Stomach (tissue), 4 donors: ENCODE results near the gene TMEM164.

ENCODE experiments used
- CTCF ChIP-seq, 7 experiments: fragments of 450-650 bp in 4 of 7; fragments of 200-600 bp in 3 of 7; sonication (generic) in 3 of 7; IDR thresholded peaks; one replicate each; pipeline ENCODE4 v1.5.1; 2016 to 2019; ENCODE audit warnings: antibody characterized with exemption in 7 of 7, control low read depth in 2 of 7, mild to moderate bottlenecking in 1 of 7
- POLR2A ChIP-seq, 4 donors: fragments of 450-650 bp; IDR thresholded peaks; one replicate each; pipeline ENCODE4 v1.6.1; 2016; ENCODE audit warnings: antibody characterized with exemption in 4 of 4, control low read depth in 2 of 4, mild to moderate bottlenecking in 1 of 4, moderate library complexity in 1 of 4

GRCh38 chrX:110210417-110211139 lies 207.7 kb downstream of the TMEM164 start:
- no peak for TF ChIP-seq POLR2A (IDR thresholded peaks at IDR 0.05)
- no peak for TF ChIP-seq CTCF (IDR thresholded peaks at IDR 0.05)
